ENCODE data around the gene ADSL.

GRCh38 chr22:40421082-40421350, 74.7 kb downstream of the ADSL start:
- no peak for TF ChIP-seq CTCF (IDR thresholded peaks at IDR 0.05)
- no peak for TF ChIP-seq POLR2A (IDR thresholded peaks at IDR 0.05)
- no peak for TF ChIP-seq EP300 (IDR thresholded peaks at IDR 0.05)

Measured in tibial nerve (tissue), 4 donors.